Breast epithelium (tissue), 3 donors: ENCODE results near the gene SARS2.

Experiments
- POLR2A ChIP-seq: fragments of 450-650 bp; IDR thresholded peaks from one replicate; pipeline ENCODE4 v1.6.1; 2016; ENCODE audit warnings: antibody characterized with exemption, mild to moderate bottlenecking, moderate library complexity
- POLR2AphosphoS5 ChIP-seq, 3 donors: sonication (generic); formaldehyde crosslinking; IDR thresholded peaks; one replicate each; pipeline ENCODE4 v1.6.1; 2017; ENCODE audit warnings: antibody characterized with exemption in 3 of 3
- TF ChIP-seq, protein P1 (sequence below), 3 donors: fragments of 450-650 bp; IDR thresholded peaks; one replicate each; pipeline ENCODE4 v1.5.1; 2016 to 2017; ENCODE audit warnings: antibody characterized with exemption in 3 of 3, mild to moderate bottlenecking in 3 of 3, moderate library complexity in 3 of 3

DNA sequence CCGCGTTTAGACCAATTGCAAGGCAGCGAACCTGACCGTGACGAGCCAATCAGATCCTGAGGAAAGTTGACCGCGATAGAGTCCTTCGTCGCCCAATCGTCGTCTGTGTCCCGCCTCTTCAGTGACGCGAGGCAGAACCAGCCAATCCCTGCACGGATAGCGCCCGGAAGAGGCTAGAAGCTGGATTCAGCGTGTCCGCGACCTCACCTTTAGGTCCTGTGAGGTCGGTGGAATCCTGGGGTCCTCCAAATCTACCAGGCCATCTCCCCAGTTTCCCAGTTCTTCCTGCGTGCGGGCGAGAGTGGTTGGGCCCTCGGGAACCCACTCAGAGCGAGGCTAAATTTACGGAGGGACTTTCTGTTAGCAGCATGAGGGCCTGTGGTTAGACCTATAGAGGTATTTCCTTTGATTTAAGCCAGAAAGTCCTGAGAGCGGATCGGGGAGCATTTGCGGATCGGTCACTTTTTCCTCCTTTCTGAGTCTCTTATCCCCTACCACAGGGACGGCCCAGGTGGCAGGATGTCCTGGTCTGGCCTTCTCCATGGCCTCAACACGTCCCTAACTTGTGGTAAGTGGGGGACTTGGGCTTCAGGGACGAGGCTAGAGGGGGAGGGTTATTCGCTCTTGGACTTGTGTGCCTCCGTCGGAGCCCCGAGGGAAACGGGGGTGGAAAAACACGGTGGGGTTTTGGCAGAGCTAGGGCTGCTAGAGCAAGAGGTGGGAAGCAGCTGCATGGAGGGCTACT is 385 bp upstream of the SARS2 start, which contains the start of gene MRPS12:
- TF ChIP-seq, protein P1, sequence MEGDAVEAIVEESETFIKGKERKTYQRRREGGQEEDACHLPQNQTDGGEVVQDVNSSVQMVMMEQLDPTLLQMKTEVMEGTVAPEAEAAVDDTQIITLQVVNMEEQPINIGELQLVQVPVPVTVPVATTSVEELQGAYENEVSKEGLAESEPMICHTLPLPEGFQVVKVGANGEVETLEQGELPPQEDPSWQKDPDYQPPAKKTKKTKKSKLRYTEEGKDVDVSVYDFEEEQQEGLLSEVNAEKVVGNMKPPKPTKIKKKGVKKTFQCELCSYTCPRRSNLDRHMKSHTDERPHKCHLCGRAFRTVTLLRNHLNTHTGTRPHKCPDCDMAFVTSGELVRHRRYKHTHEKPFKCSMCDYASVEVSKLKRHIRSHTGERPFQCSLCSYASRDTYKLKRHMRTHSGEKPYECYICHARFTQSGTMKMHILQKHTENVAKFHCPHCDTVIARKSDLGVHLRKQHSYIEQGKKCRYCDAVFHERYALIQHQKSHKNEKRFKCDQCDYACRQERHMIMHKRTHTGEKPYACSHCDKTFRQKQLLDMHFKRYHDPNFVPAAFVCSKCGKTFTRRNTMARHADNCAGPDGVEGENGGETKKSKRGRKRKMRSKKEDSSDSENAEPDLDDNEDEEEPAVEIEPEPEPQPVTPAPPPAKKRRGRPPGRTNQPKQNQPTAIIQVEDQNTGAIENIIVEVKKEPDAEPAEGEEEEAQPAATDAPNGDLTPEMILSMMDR (IDR thresholded peaks at IDR 0.05) = no peak
- TF ChIP-seq POLR2AphosphoS5 (IDR thresholded peaks at IDR 0.05) = peak in 2 of 3 donors; percentile 5 to 74
- peak; percentile 52 for TF ChIP-seq POLR2A
